HL-60 (cell line): ENCODE measurements around the gene DOP1A.

ENCODE experiments used
- DNase-seq, 2 experiments: peaks; one replicate each; pipeline ENCODE4 v3.0.0-alpha.2; 2010 to 2020; ENCODE audit warnings: low read depth in 1 of 2, low spot score in 1 of 2
- H3K27ac ChIP-seq: fragments of 250-450 bp; sonication (Bioruptor Pico); replicated peaks from 2 replicates; pipeline ENCODE4 v1.5.1; 2020; ENCODE audit warnings: mild to moderate bottlenecking, moderate library complexity
- H3K27me3 ChIP-seq: fragments of 250-450 bp; sonication (Bioruptor Pico); 2 replicates; pipeline ENCODE4 v1.5.1; 2021; ENCODE audit warnings: mild to moderate bottlenecking, moderate library complexity; ENCODE audit not compliant: insufficient read depth, poor library complexity, severe bottlenecking
- H3K4me3 ChIP-seq: replicated peaks from 2 replicates; pipeline ENCODE4 v1.5.1; 2011; ENCODE audit warnings: mild to moderate bottlenecking, control low read depth, low read length; ENCODE audit not compliant: insufficient read depth
- CTCF ChIP-seq: IDR thresholded peaks from one replicate; pipeline ENCODE4 v1.5.1; 2011; ENCODE audit warnings: low read length, control low read depth, inconsistent platforms; ENCODE audit not compliant: insufficient read depth
- GABPA ChIP-seq: IDR thresholded peaks from 2 replicates; pipeline ENCODE4 v1.6.1; 2012; ENCODE audit warnings: low read depth
- POLR2AphosphoS5 ChIP-seq: IDR thresholded peaks from 2 replicates; pipeline ENCODE4 v1.6.1; 2012; ENCODE audit warnings: low read depth
- REST ChIP-seq: IDR thresholded peaks from 2 replicates; pipeline ENCODE4 v1.6.1; 2012; ENCODE audit warnings: low read depth; ENCODE audit not compliant: insufficient replicate concordance
- SPI1 ChIP-seq: IDR thresholded peaks from 2 replicates; pipeline ENCODE4 v1.6.1; 2012; ENCODE audit warnings: low read depth, mild to moderate bottlenecking, borderline replicate concordance

The DOP1A gene

GRCh38 chr6:83108378-83108777 lies 40.9 kb downstream of the DOP1A start:
- Histone ChIP-seq H3K4me3 (no peak overlapping the region), H3K27ac (no peak overlapping the region), H3K27me3 (no peaks in the 10 kb centered on the region)
- DNase-seq, result no peak
- TF ChIP-seq SPI1 (no peak), CTCF (no peak), REST (no peak), POLR2AphosphoS5 (no peak), GABPA (no peak)

- H3K27me3 ChIP-seq, result no peaks in the 10 kb centered on the region
- no peak overlapping the region for H3K27ac ChIP-seq
- no peak for TF ChIP-seq CTCF
- no peak for TF ChIP-seq GABPA
- no peak for TF ChIP-seq REST
- TF ChIP-seq SPI1, result no peak
- TF ChIP-seq POLR2AphosphoS5, result no peak
- no peak overlapping the region for H3K4me3 ChIP-seq
- no peak for DNase-seq
Measured at GRCh38 chr6:83113258-83113657, 45.8 kb downstream of the DOP1A start.

GRCh38 chr6:83114164-83114563 lies 46.7 kb downstream of the DOP1A start:
- DNase-seq, result no peak
- TF ChIP-seq POLR2AphosphoS5 (no peak), GABPA (no peak), SPI1 (no peak), CTCF (no peak), REST (no peak)
- Histone ChIP-seq H3K4me3 (no peak overlapping the region), H3K27ac (no peak overlapping the region), H3K27me3 (no peaks in the 10 kb centered on the region)
